WTC11 (cell line): ENCODE measurements around the gene C1orf167.

Experiments
- ATF2 ChIP-seq: sonication (generic); formaldehyde crosslinking; IDR thresholded peaks from 2 replicates; pipeline ENCODE4 v1.8.1; 2022; ENCODE audit warnings: low read depth, missing genetic modification reagents, borderline replicate concordance
- FOXK1 ChIP-seq: sonication (generic); formaldehyde crosslinking; IDR thresholded peaks from 2 replicates; pipeline ENCODE4 v1.8.0; 2022; ENCODE audit warnings: mild to moderate bottlenecking, moderate library complexity, missing genetic modification reagents
- FOXP4 ChIP-seq: sonication (generic); formaldehyde crosslinking; IDR thresholded peaks from 2 replicates; pipeline ENCODE4 v1.8.0; 2022; ENCODE audit warnings: mild to moderate bottlenecking, missing genetic modification reagents
- NFE2L1 ChIP-seq: sonication (generic); formaldehyde crosslinking; IDR thresholded peaks from 2 replicates; pipeline ENCODE4 v1.8.1; 2023; ENCODE audit warnings: missing genetic modification reagents
- NFYB ChIP-seq: sonication (generic); formaldehyde crosslinking; conservative IDR thresholded peaks from 2 replicates; pipeline ENCODE4 v1.8.0; 2022; ENCODE audit warnings: low read depth, missing genetic modification reagents
- NR3C1 ChIP-seq: sonication (generic); formaldehyde crosslinking; conservative IDR thresholded peaks from 2 replicates; pipeline ENCODE4 v1.8.1; 2023; ENCODE audit warnings: low read depth, mild to moderate bottlenecking, missing genetic modification reagents
- ZBTB43 ChIP-seq: sonication (generic); formaldehyde crosslinking; IDR thresholded peaks from 2 replicates; pipeline ENCODE4 v1.8.1; 2023; ENCODE audit warnings: mild to moderate bottlenecking, missing genetic modification reagents
- ZNF512 ChIP-seq: sonication (generic); formaldehyde crosslinking; IDR thresholded peaks from 2 replicates; pipeline ENCODE4 v1.8.1; 2022; ENCODE audit warnings: missing genetic modification reagents, borderline replicate concordance
- TF ChIP-seq, protein P1 (sequence below): fragments of 200-600 bp; IDR thresholded peaks from 2 replicates; pipeline ENCODE4 v1.8.0; 2022; ENCODE audit warnings: antibody characterized with exemption
- TF ChIP-seq, protein P2 (sequence below): sonication (generic); formaldehyde crosslinking; IDR thresholded peaks from 2 replicates; pipeline ENCODE4 v1.8.0; 2022; ENCODE audit warnings: missing genetic modification reagents

GRCh38 chr1:11813021-11813420, 51.0 kb downstream of the C1orf167 start:
- TF ChIP-seq, protein P1, sequence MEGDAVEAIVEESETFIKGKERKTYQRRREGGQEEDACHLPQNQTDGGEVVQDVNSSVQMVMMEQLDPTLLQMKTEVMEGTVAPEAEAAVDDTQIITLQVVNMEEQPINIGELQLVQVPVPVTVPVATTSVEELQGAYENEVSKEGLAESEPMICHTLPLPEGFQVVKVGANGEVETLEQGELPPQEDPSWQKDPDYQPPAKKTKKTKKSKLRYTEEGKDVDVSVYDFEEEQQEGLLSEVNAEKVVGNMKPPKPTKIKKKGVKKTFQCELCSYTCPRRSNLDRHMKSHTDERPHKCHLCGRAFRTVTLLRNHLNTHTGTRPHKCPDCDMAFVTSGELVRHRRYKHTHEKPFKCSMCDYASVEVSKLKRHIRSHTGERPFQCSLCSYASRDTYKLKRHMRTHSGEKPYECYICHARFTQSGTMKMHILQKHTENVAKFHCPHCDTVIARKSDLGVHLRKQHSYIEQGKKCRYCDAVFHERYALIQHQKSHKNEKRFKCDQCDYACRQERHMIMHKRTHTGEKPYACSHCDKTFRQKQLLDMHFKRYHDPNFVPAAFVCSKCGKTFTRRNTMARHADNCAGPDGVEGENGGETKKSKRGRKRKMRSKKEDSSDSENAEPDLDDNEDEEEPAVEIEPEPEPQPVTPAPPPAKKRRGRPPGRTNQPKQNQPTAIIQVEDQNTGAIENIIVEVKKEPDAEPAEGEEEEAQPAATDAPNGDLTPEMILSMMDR, result no peak
- TF ChIP-seq ATF2 (CRISPR knock-in tag) (no peak), NFYB (CRISPR knock-in tag) (no peak), ZBTB43 (CRISPR knock-in tag) (no peak), FOXK1 (CRISPR knock-in tag) (no peak), ZNF512 (no peak), FOXP4 (CRISPR knock-in tag) (no peak), NR3C1 (CRISPR knock-in tag) (no peak), NFE2L1 (CRISPR knock-in tag) (no peak)
- TF ChIP-seq, protein P2, sequence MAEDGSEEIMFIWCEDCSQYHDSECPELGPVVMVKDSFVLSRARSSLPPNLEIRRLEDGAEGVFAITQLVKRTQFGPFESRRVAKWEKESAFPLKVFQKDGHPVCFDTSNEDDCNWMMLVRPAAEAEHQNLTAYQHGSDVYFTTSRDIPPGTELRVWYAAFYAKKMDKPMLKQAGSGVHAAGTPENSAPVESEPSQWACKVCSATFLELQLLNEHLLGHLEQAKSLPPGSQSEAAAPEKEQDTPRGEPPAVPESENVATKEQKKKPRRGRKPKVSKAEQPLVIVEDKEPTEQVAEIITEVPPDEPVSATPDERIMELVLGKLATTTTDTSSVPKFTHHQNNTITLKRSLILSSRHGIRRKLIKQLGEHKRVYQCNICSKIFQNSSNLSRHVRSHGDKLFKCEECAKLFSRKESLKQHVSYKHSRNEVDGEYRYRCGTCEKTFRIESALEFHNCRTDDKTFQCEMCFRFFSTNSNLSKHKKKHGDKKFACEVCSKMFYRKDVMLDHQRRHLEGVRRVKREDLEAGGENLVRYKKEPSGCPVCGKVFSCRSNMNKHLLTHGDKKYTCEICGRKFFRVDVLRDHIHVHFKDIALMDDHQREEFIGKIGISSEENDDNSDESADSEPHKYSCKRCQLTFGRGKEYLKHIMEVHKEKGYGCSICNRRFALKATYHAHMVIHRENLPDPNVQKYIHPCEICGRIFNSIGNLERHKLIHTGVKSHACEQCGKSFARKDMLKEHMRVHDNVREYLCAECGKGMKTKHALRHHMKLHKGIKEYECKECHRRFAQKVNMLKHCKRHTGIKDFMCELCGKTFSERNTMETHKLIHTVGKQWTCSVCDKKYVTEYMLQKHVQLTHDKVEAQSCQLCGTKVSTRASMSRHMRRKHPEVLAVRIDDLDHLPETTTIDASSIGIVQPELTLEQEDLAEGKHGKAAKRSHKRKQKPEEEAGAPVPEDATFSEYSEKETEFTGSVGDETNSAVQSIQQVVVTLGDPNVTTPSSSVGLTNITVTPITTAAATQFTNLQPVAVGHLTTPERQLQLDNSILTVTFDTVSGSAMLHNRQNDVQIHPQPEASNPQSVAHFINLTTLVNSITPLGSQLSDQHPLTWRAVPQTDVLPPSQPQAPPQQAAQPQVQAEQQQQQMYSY (CRISPR knock-in tag), result no peak
